Measurements from ENCODE around the gene PRORP. TPM values are rescaled to one million over a fixed set of nuclear protein-coding genes. Genes with fewer than 3 reads are reported as not detected.
A peak's percentile ranks its signal among the peaks of the same experiment; 100 is the strongest.

Gene PRORP
- total and polyA plus RNA-seq, 2 of the 13 experiments (the other 11 are each of a cell fraction or from before 2014, with no cell fraction given): 48.9 to 88.7 TPM

GRCh38 chr14:35121887-35122695 lies at the start of gene PRORP, which contains the start of gene PPP2R3C (continued):
- peak; percentile 26; the same call in 1 of the 2 replicates for TF ChIP-seq RERE (CRISPR knock-in tag; IDR thresholded peaks at IDR 0.05; ENCODE audit: low read depth)
- TF ChIP-seq KLF15 (CRISPR knock-in tag; IDR thresholded peaks at IDR 0.05; ENCODE audit: borderline replicate concordance): peak; percentile 34
- no peak; the same call in 1 of the 2 replicates for TF ChIP-seq PAWR (CRISPR knock-in tag; IDR thresholded peaks at IDR 0.05; ENCODE audit: borderline replicate concordance)
- TF ChIP-seq POLR2AphosphoS5 (IDR thresholded peaks at IDR 0.05; ENCODE audit: low read depth, low read length): peak; percentile 90
- no peak for TF ChIP-seq SRSF9 (IDR thresholded peaks at IDR 0.05; ENCODE audit: borderline replicate concordance, insufficient read depth, low read depth, low read length, poor library complexity, severe bottlenecking)
- TF ChIP-seq, protein P1, sequence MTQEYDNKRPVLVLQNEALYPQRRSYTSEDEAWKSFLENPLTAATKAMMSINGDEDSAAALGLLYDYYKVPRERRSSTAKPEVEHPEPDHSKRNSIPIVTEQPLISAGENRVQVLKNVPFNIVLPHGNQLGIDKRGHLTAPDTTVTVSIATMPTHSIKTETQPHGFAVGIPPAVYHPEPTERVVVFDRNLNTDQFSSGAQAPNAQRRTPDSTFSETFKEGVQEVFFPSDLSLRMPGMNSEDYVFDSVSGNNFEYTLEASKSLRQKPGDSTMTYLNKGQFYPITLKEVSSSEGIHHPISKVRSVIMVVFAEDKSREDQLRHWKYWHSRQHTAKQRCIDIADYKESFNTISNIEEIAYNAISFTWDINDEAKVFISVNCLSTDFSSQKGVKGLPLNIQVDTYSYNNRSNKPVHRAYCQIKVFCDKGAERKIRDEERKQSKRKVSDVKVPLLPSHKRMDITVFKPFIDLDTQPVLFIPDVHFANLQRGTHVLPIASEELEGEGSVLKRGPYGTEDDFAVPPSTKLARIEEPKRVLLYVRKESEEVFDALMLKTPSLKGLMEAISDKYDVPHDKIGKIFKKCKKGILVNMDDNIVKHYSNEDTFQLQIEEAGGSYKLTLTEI (CRISPR knock-in tag; conservative IDR thresholded peaks at IDR 0.05): no peak
- TF ChIP-seq TFE3 (CRISPR knock-in tag; IDR thresholded peaks at IDR 0.05): peak; percentile 95
- peak; percentile 35 for TF ChIP-seq GATAD2A (CRISPR knock-in tag; IDR thresholded peaks at IDR 0.05)
- TF ChIP-seq SKI (IDR thresholded peaks at IDR 0.05; ENCODE audit: partially characterized antibody): peak; percentile 70
- TF ChIP-seq TCF7 (IDR thresholded peaks at IDR 0.05; ENCODE audit: low read depth): peak; percentile 2; the same call in 1 of the 2 replicates
- TF ChIP-seq ZNF335 (CRISPR knock-in tag; IDR thresholded peaks at IDR 0.05): peak; percentile 98
- peak; percentile 96 for TF ChIP-seq JARID2 (CRISPR knock-in tag; IDR thresholded peaks at IDR 0.05; ENCODE audit: insufficient replicate concordance)
- TF ChIP-seq HCFC1 (IDR thresholded peaks at IDR 0.05; ENCODE audit: low read depth, low read length): peak; percentile 94
- TF ChIP-seq SP5 (CRISPR knock-in tag; IDR thresholded peaks at IDR 0.05; ENCODE audit: borderline replicate concordance, low read depth): peak; percentile 90
- peak; percentile 92 for TF ChIP-seq MEF2D (CRISPR knock-in tag; IDR thresholded peaks at IDR 0.05)
- TF ChIP-seq, protein P2, sequence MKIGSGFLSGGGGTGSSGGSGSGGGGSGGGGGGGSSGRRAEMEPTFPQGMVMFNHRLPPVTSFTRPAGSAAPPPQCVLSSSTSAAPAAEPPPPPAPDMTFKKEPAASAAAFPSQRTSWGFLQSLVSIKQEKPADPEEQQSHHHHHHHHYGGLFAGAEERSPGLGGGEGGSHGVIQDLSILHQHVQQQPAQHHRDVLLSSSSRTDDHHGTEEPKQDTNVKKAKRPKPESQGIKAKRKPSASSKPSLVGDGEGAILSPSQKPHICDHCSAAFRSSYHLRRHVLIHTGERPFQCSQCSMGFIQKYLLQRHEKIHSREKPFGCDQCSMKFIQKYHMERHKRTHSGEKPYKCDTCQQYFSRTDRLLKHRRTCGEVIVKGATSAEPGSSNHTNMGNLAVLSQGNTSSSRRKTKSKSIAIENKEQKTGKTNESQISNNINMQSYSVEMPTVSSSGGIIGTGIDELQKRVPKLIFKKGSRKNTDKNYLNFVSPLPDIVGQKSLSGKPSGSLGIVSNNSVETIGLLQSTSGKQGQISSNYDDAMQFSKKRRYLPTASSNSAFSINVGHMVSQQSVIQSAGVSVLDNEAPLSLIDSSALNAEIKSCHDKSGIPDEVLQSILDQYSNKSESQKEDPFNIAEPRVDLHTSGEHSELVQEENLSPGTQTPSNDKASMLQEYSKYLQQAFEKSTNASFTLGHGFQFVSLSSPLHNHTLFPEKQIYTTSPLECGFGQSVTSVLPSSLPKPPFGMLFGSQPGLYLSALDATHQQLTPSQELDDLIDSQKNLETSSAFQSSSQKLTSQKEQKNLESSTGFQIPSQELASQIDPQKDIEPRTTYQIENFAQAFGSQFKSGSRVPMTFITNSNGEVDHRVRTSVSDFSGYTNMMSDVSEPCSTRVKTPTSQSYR (CRISPR knock-in tag; IDR thresholded peaks at IDR 0.05; ENCODE audit: borderline replicate concordance): peak; percentile 79
- no peak for TF ChIP-seq ZNF207 (IDR thresholded peaks at IDR 0.05; ENCODE audit: borderline replicate concordance)

Measured in HepG2 (cell line).